HG03280 (cell line): ENCODE data around the gene SGK2.
"Not testable (repeated sequence)": the region's sequence is repeated elsewhere in the genome, so short reads cannot be mapped to it uniquely, and the experiment has no call there.

Experiments used
- ATAC-seq: cut with Tn5 transposase; IDR thresholded peaks from one replicate; pipeline ENCODE4 v1.9.1; 2021; ENCODE audit warnings: mild to moderate bottlenecking, moderate library complexity; ENCODE audit not compliant: unreplicated experiment

Gene SGK2

GRCh38 chr20:43563429-43563828 is 4.6 kb downstream of the SGK2 start:
- ATAC-seq: no peak

GRCh38 chr20:43563991-43564390 is 5.2 kb downstream of the SGK2 start:
- ATAC-seq: no peak

GRCh38 chr20:43564455-43564854 is 5.6 kb downstream of the SGK2 start:
- no peak for ATAC-seq

- ATAC-seq: no peak
Measured at GRCh38 chr20:43564993-43565757, 6.3 kb downstream of the SGK2 start.

GRCh38 chr20:43565758-43566104 is 6.9 kb downstream of the SGK2 start:
- no peak for ATAC-seq

- ATAC-seq: no peak
Measured at GRCh38 chr20:43567477-43567876, 8.7 kb downstream of the SGK2 start.

GRCh38 chr20:43568706-43569105 is 9.9 kb downstream of the SGK2 start:
- no peak for ATAC-seq

GRCh38 chr20:43569282-43569681 is 10.5 kb downstream of the SGK2 start:
- no peak for ATAC-seq

- no peak for ATAC-seq
Measured at GRCh38 chr20:43570496-43570895, 11.7 kb downstream of the SGK2 start.

GRCh38 chr20:43571310-43571709 is 12.5 kb downstream of the SGK2 start:
- ATAC-seq: no peak

- no peak for ATAC-seq
Measured at GRCh38 chr20:43571771-43572170, 12.9 kb downstream of the SGK2 start.

- ATAC-seq: no peak
Measured at GRCh38 chr20:43572891-43573290, 14.1 kb downstream of the SGK2 start.

- no peak for ATAC-seq
Measured at GRCh38 chr20:43576108-43576507, 17.3 kb downstream of the SGK2 start.

GRCh38 chr20:43579861-43580793 is 21.3 kb downstream of the SGK2 start:
- no peak for ATAC-seq

GRCh38 chr20:43583133-43583864 is 24.5 kb downstream of the SGK2 start:
- ATAC-seq: no peak

GRCh38 chr20:43583982-43584432 is 25.2 kb downstream of the SGK2 start:
- ATAC-seq: no peak

- no peak for ATAC-seq
Measured at GRCh38 chr20:43584448-43585136, 25.8 kb downstream of the SGK2 start.

- no peak for ATAC-seq
Measured at GRCh38 chr20:43586641-43587040, 27.8 kb downstream of the SGK2 start.

GRCh38 chr20:43588526-43588925 is 29.7 kb downstream of the SGK2 start:
- ATAC-seq: not testable (repeated sequence)

- no peak for ATAC-seq
Measured at GRCh38 chr20:43590036-43590391, 31.2 kb downstream of the SGK2 start.
